Measurements from ENCODE around the gene HTT.

DNA sequence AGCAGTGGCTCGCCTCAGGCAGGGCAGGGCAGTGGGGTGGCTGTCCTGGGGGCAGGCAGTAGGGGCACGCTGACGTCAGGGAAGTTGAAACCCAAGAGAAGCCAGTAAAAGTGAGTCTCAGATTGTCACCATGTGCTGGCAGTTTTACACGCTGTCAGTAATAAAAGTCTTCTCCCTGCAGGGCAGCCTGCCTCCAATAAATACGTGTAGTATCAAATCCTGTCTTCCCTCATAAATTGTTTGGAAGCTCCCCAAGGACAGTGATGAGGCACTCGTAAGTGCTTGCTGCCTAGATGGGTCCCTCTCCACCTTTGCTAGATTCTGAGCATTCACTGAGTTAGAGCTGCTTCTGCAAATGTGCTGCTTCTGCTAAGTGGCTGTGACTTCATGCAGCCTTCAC, 113.6 kb downstream of the HTT start:
- TF ChIP-seq, protein P1, sequence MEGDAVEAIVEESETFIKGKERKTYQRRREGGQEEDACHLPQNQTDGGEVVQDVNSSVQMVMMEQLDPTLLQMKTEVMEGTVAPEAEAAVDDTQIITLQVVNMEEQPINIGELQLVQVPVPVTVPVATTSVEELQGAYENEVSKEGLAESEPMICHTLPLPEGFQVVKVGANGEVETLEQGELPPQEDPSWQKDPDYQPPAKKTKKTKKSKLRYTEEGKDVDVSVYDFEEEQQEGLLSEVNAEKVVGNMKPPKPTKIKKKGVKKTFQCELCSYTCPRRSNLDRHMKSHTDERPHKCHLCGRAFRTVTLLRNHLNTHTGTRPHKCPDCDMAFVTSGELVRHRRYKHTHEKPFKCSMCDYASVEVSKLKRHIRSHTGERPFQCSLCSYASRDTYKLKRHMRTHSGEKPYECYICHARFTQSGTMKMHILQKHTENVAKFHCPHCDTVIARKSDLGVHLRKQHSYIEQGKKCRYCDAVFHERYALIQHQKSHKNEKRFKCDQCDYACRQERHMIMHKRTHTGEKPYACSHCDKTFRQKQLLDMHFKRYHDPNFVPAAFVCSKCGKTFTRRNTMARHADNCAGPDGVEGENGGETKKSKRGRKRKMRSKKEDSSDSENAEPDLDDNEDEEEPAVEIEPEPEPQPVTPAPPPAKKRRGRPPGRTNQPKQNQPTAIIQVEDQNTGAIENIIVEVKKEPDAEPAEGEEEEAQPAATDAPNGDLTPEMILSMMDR (IDR thresholded peaks at IDR 0.05; ENCODE audit: low read depth, low read length, poor library complexity, severe bottlenecking) = no peak
- no peak for TF ChIP-seq EZH2phosphoT487 (IDR thresholded peaks at IDR 0.05; ENCODE audit: borderline replicate concordance, low read length)
